Measurements from ENCODE around the gene ZNF275.

GRCh38 chrX:153392642-153393321 lies 58.8 kb downstream of the ZNF275 start:
- TF ChIP-seq CTCF (IDR thresholded peaks at IDR 0.05) (no peak), POLR2A (IDR thresholded peaks at IDR 0.05) (no peak), POLR2AphosphoS5 (IDR thresholded peaks at IDR 0.05; ENCODE audit: insufficient read depth in 1 of 2, low read depth in 1 of 2) (no peak)
